Osteoblast (primary cell): ENCODE results near the gene SMCO2. TPM values are rescaled to one million over a fixed set of nuclear protein-coding genes. Genes with fewer than 3 reads are reported as not detected.

ENCODE experiments used
- DNase-seq: peaks from one replicate; pipeline ENCODE4 v3.0.0; 2011; ENCODE audit warnings: low spot score, mixed read lengths; ENCODE audit not compliant: insufficient read length; ENCODE audit errors: missing footprints
- H2AFZ ChIP-seq: 2 replicates; pipeline ENCODE4 v1.6.0; 2011; ENCODE audit warnings: mild to moderate bottlenecking, low read length
- H3K27ac ChIP-seq: 2 replicates; pipeline ENCODE4 v1.5.1; 2011; ENCODE audit warnings: mild to moderate bottlenecking, low read depth, low read length, moderate library complexity
- H3K27me3 ChIP-seq: 2 replicates; pipeline ENCODE4 v1.6.0; 2012; ENCODE audit warnings: mild to moderate bottlenecking, control low read depth, inconsistent platforms, low read length, moderate library complexity; ENCODE audit not compliant: insufficient read depth
- H3K36me3 ChIP-seq: 2 replicates; pipeline ENCODE4 v1.5.1; 2011; ENCODE audit warnings: mild to moderate bottlenecking, low read length, control low read depth, moderate library complexity; ENCODE audit not compliant: insufficient read depth
- H3K4me1 ChIP-seq: 2 replicates; pipeline ENCODE4 v1.5.1; 2011; ENCODE audit warnings: mild to moderate bottlenecking, low read length, control low read depth, moderate library complexity; ENCODE audit not compliant: insufficient read depth
- H3K4me2 ChIP-seq: 2 replicates; pipeline ENCODE4 v1.6.0; 2011; ENCODE audit warnings: mild to moderate bottlenecking, low read length; ENCODE audit not compliant: insufficient read depth
- H3K4me3 ChIP-seq: fragments of 200-600 bp; sonication (generic); 3 replicates; pipeline ENCODE4 v1.5.1; 2012; ENCODE audit warnings: mild to moderate bottlenecking, low read length, inconsistent platforms; ENCODE audit not compliant: insufficient read depth
- H3K79me2 ChIP-seq: 2 replicates; pipeline ENCODE4 v1.6.0; 2012; ENCODE audit warnings: mild to moderate bottlenecking, low read length, control low read depth, inconsistent platforms; ENCODE audit not compliant: insufficient read depth
- H3K9me3 ChIP-seq: 2 replicates; pipeline ENCODE4 v1.5.1; 2011; ENCODE audit warnings: low read depth, low read length, control low read depth
- H4K20me1 ChIP-seq: 2 replicates; pipeline ENCODE4 v1.6.0; 2012; ENCODE audit warnings: mild to moderate bottlenecking, low read length, control low read depth; ENCODE audit not compliant: insufficient read depth
- total RNA-seq: library from RNA; depleted of rRNA; stranded (reverse); fragments of >200 nt; gene quantifications from 2 replicates; pipeline ENCODE4 v1.2.3, GENCODE V29; 2012
- TF ChIP-seq, protein P1 (sequence below): IDR thresholded peaks from 2 replicates; pipeline ENCODE4 v1.5.1; 2011; ENCODE audit warnings: mild to moderate bottlenecking, low read depth, low read length, moderate library complexity; ENCODE audit errors: extremely low read depth

Gene SMCO2
- total RNA-seq, 1 donor, result 0.72 TPM

DNA sequence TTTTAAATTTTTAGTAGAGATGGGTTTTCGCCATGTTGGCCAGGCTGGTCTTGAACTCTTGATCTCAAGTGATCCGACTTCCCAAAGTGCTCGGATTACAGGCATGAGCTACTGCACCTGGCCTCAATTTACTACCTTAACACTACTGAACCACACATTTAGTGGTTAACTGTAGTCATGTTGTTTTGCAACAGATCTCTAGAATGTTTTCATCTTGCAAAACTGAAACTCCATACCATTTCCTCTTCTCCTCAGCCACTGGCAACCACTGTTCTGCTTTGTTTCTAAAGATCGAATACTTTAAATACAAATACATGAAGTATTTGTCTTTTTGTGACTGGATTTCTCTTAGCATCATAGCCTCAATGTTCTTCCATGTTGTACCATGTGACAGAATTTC is 15.4 kb upstream of the SMCO2 start:
- TF ChIP-seq, protein P1, sequence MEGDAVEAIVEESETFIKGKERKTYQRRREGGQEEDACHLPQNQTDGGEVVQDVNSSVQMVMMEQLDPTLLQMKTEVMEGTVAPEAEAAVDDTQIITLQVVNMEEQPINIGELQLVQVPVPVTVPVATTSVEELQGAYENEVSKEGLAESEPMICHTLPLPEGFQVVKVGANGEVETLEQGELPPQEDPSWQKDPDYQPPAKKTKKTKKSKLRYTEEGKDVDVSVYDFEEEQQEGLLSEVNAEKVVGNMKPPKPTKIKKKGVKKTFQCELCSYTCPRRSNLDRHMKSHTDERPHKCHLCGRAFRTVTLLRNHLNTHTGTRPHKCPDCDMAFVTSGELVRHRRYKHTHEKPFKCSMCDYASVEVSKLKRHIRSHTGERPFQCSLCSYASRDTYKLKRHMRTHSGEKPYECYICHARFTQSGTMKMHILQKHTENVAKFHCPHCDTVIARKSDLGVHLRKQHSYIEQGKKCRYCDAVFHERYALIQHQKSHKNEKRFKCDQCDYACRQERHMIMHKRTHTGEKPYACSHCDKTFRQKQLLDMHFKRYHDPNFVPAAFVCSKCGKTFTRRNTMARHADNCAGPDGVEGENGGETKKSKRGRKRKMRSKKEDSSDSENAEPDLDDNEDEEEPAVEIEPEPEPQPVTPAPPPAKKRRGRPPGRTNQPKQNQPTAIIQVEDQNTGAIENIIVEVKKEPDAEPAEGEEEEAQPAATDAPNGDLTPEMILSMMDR, result no peak
- Histone ChIP-seq H3K79me2 (no peaks in the 10 kb centered on the region), H2AFZ (no peak overlapping the region), H3K27ac (no peak overlapping the region), H3K27me3 (no peaks in the 10 kb centered on the region), H3K4me1 (peaks cover 10% of the 10 kb centered on the region), H4K20me1 (no peaks in the 10 kb centered on the region), H3K36me3 (no peaks in the 10 kb centered on the region), H3K4me2 (no peak overlapping the region), H3K9me3 (no peaks in the 10 kb centered on the region), H3K4me3 (no peak overlapping the region)
- DNase-seq, result no peak

DNA sequence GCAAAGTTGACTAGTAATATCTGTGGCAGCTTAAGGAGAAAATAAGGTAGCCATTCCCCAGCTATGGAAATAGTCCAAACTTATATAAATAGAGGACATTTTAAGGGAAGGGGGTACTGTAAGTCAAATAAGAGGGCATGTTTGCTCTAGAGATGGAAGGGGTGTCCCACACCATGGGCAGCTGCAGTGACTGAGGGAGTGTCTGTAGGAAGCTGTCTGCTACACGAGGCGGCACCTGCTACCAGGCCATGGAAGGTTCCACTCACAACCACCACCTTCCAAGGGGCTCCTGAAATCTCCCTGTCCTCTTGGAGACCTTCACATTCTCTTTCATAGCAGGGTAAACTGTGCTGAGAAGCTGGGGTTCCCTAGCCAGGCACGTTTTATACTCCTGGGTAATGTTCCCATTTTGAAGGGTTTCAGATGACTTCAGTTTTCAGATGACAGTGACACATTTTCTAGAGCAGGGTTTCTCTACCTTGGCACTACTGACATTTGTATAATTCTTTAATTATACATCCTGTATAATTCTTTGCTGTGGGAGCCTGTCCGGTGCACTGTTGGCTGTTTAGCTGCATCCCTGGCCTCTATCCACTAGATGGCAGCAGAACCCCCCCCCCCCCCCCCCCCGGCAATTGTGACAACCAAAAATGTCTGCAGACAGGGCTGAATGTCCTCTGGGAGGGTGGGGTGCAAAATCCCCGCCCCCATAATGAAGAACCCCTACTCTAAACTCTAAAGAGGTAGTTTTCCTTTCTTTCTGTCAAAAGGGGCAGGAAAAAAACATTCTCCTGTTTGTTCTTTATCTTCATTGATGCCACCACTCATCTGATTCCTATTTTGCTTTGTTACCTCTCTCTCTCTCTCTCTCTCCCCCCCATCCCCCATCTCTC is 11.6 kb upstream of the SMCO2 start:
- H3K27me3 ChIP-seq, result no peaks in the 10 kb centered on the region
- no peak overlapping the region for H3K27ac ChIP-seq
- peaks cover 10% of the 10 kb centered on the region for H3K4me1 ChIP-seq
- DNase-seq, result peak; percentile 36
- H2AFZ ChIP-seq, result peak overlapping the region; percentile 51
- H3K4me2 ChIP-seq, result no peak overlapping the region
- TF ChIP-seq, protein P1, result peak; percentile 56
- no peaks in the 10 kb centered on the region for H3K9me3 ChIP-seq
- H3K4me3 ChIP-seq, result no peak overlapping the region
- H4K20me1 ChIP-seq, result no peaks in the 10 kb centered on the region
- no peaks in the 10 kb centered on the region for H3K36me3 ChIP-seq
- no peaks in the 10 kb centered on the region for H3K79me2 ChIP-seq

DNA sequence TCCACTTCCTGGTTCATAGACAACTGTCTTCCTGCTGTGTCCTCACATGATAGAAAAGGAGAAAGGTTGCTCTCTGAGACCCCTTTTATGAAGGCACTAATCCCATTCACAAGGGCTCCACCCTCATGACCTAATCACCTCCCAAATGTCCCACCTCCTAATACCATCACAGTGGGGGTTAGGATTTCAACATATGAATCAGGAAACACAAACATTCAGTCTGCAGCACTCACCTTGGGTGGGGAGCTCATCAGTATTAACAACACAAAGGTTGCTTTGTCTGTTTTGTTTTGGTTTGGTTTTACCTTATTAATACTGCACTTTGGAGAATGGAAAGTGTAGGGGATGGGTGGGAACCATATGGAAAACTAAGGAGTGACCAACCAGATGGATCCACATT is 10.5 kb upstream of the SMCO2 start:
- Histone ChIP-seq H3K36me3 (no peaks in the 10 kb centered on the region), H3K9me3 (no peaks in the 10 kb centered on the region), H3K79me2 (no peaks in the 10 kb centered on the region), H3K27ac (no peak overlapping the region), H3K4me2 (no peak overlapping the region), H3K4me3 (no peak overlapping the region), H4K20me1 (no peaks in the 10 kb centered on the region), H3K27me3 (no peaks in the 10 kb centered on the region), H3K4me1 (peaks cover 10% of the 10 kb centered on the region), H2AFZ (no peak overlapping the region)
- DNase-seq, result no peak
- TF ChIP-seq, protein P1, result no peak

DNA sequence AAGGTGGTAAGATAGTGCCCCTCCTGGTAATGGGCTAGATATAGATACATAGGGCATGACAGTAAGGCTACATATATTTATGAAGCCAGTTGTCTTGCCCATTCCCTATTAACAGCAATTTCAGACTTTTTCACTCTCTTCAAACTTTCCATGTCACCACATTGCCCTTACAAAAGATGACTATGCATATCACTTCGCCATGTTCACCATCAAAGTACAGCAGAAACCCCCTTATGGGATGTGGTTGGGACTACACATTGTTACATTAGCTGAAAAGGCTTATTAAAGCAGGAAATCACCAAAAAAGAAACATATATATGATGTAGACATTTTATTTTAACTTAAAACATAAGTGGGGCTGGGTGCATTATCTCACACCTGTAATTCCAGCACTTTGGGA is 9.8 kb upstream of the SMCO2 start:
- no peaks in the 10 kb centered on the region for H3K27me3 ChIP-seq
- no peak overlapping the region for H3K27ac ChIP-seq
- H3K36me3 ChIP-seq, result no peaks in the 10 kb centered on the region
- no peaks in the 10 kb centered on the region for H3K79me2 ChIP-seq
- no peaks in the 10 kb centered on the region for H3K9me3 ChIP-seq
- no peak overlapping the region for H2AFZ ChIP-seq
- DNase-seq, result no peak
- no peak overlapping the region for H3K4me2 ChIP-seq
- H4K20me1 ChIP-seq, result no peaks in the 10 kb centered on the region
- H3K4me1 ChIP-seq, result peaks cover 10% of the 10 kb centered on the region
- H3K4me3 ChIP-seq, result no peak overlapping the region
- TF ChIP-seq, protein P1, result no peak
